Measurements from ENCODE around the gene RUSC2.

Gene RUSC2

DNA sequence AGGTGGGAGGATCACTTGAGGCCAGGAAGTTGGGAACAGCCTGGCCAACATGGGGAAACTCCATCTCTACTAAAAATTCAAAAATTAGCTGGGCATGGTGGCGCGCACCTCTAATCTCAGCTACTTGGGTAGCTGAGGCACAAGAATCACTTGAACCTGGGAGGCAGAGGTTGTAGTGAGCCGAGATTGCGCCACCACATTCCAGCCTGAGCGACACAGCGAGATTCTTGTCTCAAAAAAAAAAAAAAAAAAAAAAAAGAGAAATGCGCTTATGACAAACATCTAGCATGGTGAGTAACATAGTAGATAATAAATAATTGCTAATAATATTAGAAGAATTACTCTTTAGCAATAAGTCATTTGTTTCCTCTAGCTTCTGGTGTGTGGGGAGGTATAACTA is 25.9 kb downstream of the RUSC2 start:
- no peaks in the 10 kb centered on the region for H3K4me1 ChIP-seq (ENCODE audit: control insufficient read depth in 1 of 2, insufficient read depth in 1 of 2, low read depth in 1 of 2, low read length in 1 of 2)
- no peak for TF ChIP-seq CTCF (IDR thresholded peaks at IDR 0.05)

DNA sequence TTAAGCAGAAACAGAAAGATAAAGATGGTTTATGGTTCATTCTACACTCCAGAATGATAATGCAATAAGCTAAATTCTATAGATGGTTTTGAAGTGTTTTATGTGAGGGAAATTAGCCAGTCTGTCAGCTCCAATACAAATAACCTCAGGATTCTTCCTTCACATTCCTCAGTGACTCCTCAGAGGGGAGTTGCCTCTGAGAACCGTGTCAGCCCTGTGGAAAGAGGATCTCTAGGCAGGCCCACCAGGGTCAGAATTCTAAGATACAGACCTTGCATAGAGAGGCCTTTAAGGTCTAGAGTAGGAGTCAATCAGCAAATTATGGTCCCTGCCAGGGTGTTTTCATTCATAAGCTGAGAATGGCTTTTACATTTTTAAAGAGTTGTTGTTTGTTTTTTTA is 26.6 kb downstream of the RUSC2 start:
- H3K4me3 ChIP-seq (ENCODE audit: low read depth in 1 of 2, low read length in 1 of 2): no peak overlapping the region
- no peak overlapping the region for H3K27ac ChIP-seq
- no peaks in the 10 kb centered on the region for H3K9me3 ChIP-seq
- H3K4me1 ChIP-seq (ENCODE audit: control insufficient read depth in 1 of 2, insufficient read depth in 1 of 2, low read depth in 1 of 2, low read length in 1 of 2): no peaks in the 10 kb centered on the region
- no peaks in the 10 kb centered on the region for H3K27me3 ChIP-seq
- no peaks in the 10 kb centered on the region for H3K36me3 ChIP-seq
- no peak for TF ChIP-seq CTCF (IDR thresholded peaks at IDR 0.05)

More for the DNA sequence above, 25.9 kb downstream of the RUSC2 start:
- no peaks in the 10 kb centered on the region for H3K9me3 ChIP-seq
- H3K4me3 ChIP-seq (ENCODE audit: low read depth in 1 of 2, low read length in 1 of 2): no peak overlapping the region
- no peaks in the 10 kb centered on the region for H3K36me3 ChIP-seq
- H3K27me3 ChIP-seq: no peaks in the 10 kb centered on the region
- no peak overlapping the region for H3K27ac ChIP-seq

GRCh38 chr9:35517131-35517530 is 27.2 kb downstream of the RUSC2 start:
- H3K36me3 ChIP-seq: no peaks in the 10 kb centered on the region
- H3K9me3 ChIP-seq: no peaks in the 10 kb centered on the region
- no peaks in the 10 kb centered on the region for H3K27me3 ChIP-seq
- no peaks in the 10 kb centered on the region for H3K4me1 ChIP-seq (ENCODE audit: control insufficient read depth in 1 of 2, insufficient read depth in 1 of 2, low read depth in 1 of 2, low read length in 1 of 2)
- H3K27ac ChIP-seq: no peak overlapping the region
- no peak overlapping the region for H3K4me3 ChIP-seq (ENCODE audit: low read depth in 1 of 2, low read length in 1 of 2)
- TF ChIP-seq CTCF (IDR thresholded peaks at IDR 0.05): no peak

DNA sequence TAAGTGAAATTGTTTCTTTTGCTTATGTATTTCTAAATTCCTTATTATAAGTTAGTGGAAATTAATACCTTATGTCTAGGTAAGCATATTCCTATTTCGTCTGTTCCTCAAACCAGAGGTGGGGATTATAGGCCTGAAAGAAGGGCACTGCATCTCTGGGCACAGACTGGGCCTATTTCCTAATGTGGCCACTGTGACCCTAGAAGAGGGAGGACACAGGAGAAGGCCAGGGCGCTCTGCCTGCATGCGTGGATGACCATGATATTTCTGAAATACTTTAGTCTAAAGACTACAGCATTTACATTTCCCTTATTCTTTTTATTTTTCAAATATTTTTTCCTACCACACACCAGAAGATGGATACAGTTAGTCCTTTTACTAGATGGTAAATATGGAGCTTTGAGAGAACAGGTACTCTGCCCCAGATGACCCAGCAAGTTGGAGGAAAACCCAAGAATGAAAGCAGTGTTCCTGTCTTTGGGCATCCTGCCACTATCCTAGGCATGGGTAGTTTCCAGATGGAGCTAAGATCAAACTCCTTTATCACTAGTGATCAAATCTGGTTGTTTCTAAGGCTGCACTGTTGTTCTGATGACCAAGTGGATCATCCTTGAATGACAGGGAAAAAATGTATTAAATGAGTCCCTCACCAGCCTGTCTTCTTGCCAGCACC is 27.8 kb downstream of the RUSC2 start:
- Histone ChIP-seq H3K4me3 (ENCODE audit: low read depth in 1 of 2, low read length in 1 of 2) (no peak overlapping the region), H3K36me3 (no peaks in the 10 kb centered on the region), H3K9me3 (no peaks in the 10 kb centered on the region), H3K4me1 (ENCODE audit: control insufficient read depth in 1 of 2, insufficient read depth in 1 of 2, low read depth in 1 of 2, low read length in 1 of 2) (no peaks in the 10 kb centered on the region), H3K27ac (no peak overlapping the region), H3K27me3 (no peaks in the 10 kb centered on the region)
- no peak for TF ChIP-seq CTCF (IDR thresholded peaks at IDR 0.05)

DNA sequence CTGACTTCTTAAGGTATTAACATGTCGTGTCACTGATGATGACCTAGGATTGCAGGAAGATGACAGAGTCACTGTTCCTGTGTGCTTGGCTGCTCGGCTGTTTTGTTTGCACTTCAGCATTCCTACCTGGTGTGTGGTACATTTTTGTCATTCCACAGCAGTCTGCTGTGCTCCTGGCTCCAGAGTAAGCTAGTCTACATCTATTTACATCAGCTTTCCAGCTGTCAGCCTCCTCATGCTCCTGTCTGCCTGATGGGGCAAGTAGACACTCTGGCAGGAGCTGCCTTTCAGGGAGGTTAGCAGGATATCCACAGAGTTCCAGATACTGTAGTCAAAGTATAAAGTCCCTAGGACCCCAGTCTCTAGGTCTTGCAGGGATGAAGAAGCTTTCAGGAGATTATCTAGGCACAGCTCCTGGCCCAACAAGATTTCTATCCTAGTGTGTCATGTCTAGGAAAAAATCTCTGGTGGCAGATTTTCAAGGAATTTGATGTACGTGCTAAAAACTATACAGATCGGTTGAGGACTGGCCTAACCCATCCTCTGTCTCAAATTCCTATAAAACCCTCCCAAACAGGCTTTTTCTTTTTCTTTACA is 28.4 kb downstream of the RUSC2 start:
- Histone ChIP-seq H3K4me3 (ENCODE audit: low read depth in 1 of 2, low read length in 1 of 2) (no peak overlapping the region), H3K27ac (no peak overlapping the region), H3K9me3 (no peaks in the 10 kb centered on the region), H3K27me3 (no peaks in the 10 kb centered on the region), H3K4me1 (ENCODE audit: control insufficient read depth in 1 of 2, insufficient read depth in 1 of 2, low read depth in 1 of 2, low read length in 1 of 2) (no peaks in the 10 kb centered on the region), H3K36me3 (no peaks in the 10 kb centered on the region)
- TF ChIP-seq CTCF (IDR thresholded peaks at IDR 0.05): no peak
